GM12892 (cell line): ENCODE measurements around the gene CRIP1.

Experiments used
- DNase-seq: peaks from one replicate; pipeline ENCODE4 v3.0.0; 2011; ENCODE audit not compliant: insufficient read length
- FAIRE-seq: peaks from 2 replicates; lab custom pipeline; 2011; peaks lifted over from hg19 to GRCh38; lab: Jason Lieb, UNC
- POLR2A ChIP-seq: IDR thresholded peaks from 2 replicates; pipeline ENCODE4 v1.6.1; 2011; ENCODE audit warnings: low read depth, low read length, control low read depth
- POLR2AphosphoS5 ChIP-seq: IDR thresholded peaks from 2 replicates; pipeline ENCODE4 v1.6.1; 2011; ENCODE audit warnings: low read depth, low read length, control low read depth
- TAF1 ChIP-seq: IDR thresholded peaks from 2 replicates; pipeline ENCODE4 v1.6.1; 2011; ENCODE audit warnings: low read depth, mild to moderate bottlenecking, control low read depth, low read length, borderline replicate concordance

The CRIP1 gene

GRCh38 chr14:105487986-105488777, 1.5 kb downstream of the CRIP1 start:
- FAIRE-seq, result peak; percentile 67
- TF ChIP-seq TAF1, result no peak
- TF ChIP-seq POLR2AphosphoS5, result no peak
- DNase-seq, result no peak

GRCh38 chr14:105488781-105489541, 2.3 kb downstream of the CRIP1 start:
- TF ChIP-seq POLR2AphosphoS5 (no peak), TAF1 (no peak), POLR2A (no peak)
- DNase-seq, result no peak
- no peak for FAIRE-seq

DNA sequence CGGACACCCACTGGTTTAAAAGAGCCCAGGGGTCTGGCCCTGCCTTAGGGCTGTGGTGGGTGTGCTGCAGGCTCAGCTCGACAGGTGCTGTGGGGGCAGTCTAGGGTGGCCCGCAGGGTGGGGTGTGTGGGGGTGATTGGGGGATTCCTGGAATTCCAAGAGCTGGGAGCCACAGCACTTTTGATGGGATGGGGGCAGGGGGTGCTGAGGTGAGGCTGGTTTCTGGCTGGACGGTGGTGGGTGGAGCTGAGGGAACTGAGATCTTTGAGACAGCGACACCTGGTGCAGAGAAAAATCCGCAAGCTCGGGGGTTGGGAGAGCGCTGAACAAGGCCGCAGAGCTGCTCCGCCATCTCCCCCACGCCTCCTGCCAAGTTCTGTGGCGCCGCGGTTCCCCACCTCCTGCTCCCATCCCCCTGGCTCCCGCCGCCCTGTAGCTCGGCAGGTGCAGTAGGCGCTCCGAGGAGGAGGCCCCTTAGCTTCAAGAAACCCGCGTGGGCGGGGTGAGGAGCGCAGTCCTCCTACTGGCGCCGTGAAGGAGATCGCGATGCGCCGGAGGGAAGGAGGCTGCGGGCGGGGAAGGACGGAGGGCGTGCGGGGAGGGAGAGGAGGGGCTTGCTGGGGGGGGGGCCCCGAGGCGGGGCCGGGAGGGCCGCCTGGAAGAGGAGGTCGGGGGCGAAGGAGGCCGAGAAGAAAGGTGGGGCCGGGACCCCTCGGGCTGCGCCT, 3.0 kb downstream of the CRIP1 start:
- FAIRE-seq (peak; percentile 91), DNase-seq (peak; percentile 80)
- TF ChIP-seq TAF1, result no peak
- no peak for TF ChIP-seq POLR2AphosphoS5
- no peak; the same call in 1 of the 2 replicates for TF ChIP-seq POLR2A

- FAIRE-seq (no peak), DNase-seq (no peak)
- TF ChIP-seq TAF1 (no peak), POLR2A (no peak), POLR2AphosphoS5 (no peak)
Measured at GRCh38 chr14:105490267-105490571, 3.5 kb downstream of the CRIP1 start.

GRCh38 chr14:105490572-105491365, 4.1 kb downstream of the CRIP1 start, which contains the start of gene TEDC1:
TEDC1 (plus strand) TSS chr14:105491246; CDS start chr14:105491376, 130 bp downstream.
- DNase-seq, result peak; percentile 98
- TF ChIP-seq POLR2A (peak; percentile 76), POLR2AphosphoS5 (no peak; the same call in 1 of the 2 replicates), TAF1 (peak; percentile 76; the same call in 1 of the 2 replicates)
- FAIRE-seq, result peak; percentile 100

DNA sequence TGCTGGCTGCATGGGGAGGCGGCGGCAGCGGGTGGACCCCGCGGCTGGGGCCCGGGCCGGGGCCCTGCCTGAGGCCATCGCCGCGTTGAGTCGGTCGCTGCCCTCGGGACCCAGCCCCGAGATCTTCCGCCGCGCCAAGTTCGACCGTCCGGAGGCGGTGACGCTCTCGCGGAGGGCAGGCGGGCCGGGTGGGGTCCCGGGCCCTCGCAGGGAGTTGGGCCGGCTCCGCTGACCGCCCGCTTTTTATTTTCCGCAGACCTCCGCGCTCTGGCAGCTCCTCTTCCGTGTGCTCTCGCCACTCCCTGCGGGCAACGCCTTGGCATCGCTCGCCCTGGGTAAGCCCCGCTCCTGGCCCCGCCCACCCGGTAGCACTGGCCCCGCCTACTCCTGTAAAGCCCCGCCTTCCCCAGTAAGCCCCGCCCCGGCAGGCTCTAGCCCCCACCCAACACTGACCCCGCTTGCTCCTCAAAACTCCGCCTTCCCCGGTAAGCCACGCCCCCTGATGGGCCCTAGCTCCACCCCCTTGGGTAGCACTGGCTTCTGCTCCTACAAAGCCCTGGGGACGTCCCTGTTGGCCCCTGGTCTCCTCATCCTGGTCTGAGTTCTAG, 4.8 kb downstream of the CRIP1 start:
- DNase-seq, result peak; percentile 88
- peak; percentile 91 for FAIRE-seq
- TF ChIP-seq POLR2A, result no peak; the same call in 1 of the 2 replicates
- TF ChIP-seq TAF1, result no peak
- 0 out of 2 replicates have a peak, but pooled peaks have one; percentile 37 for TF ChIP-seq POLR2AphosphoS5

GRCh38 chr14:105492031-105492970, 5.6 kb downstream of the CRIP1 start:
- no peak for FAIRE-seq
- TF ChIP-seq TAF1 (no peak), POLR2AphosphoS5 (no peak), POLR2A (no peak)
- DNase-seq, result no peak

GRCh38 chr14:105492971-105493871, 6.5 kb downstream of the CRIP1 start:
- DNase-seq, result no peak
- FAIRE-seq, result no peak
- no peak for TF ChIP-seq POLR2A
- TF ChIP-seq POLR2AphosphoS5, result no peak
- TF ChIP-seq TAF1, result no peak
